ENCODE data around the gene ATG10. TPM values are rescaled to one million over a fixed set of nuclear protein-coding genes. Genes with fewer than 3 reads are reported as not detected.

The ATG10 gene
- total and polyA plus RNA-seq, 2 of the 8 experiments (the other 6 are each of a cell fraction or from before 2014, with no cell fraction given): 3.7 to 8.8 TPM

DNA sequence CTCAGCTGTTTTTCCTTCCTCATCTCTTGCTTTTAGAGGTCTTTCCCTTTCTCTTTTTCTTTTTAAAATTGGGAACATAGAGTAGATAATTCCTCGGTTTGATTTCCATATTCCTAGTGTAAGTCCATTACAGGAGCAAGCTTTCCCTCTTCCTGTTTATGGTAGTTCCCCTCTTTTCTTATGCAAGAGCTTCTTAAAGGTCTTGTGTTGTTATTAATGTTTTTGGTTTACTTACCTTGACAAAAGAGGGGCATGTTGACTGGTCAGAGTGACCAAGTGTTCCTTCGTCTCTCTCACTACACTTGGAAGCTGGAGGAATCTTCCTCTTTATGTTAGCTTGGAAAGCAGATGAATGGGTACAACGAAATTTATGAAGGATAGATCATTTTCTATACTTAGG is 8.3 kb downstream of the ATG10 start:
- no peak overlapping the region for H2AFZ ChIP-seq (ENCODE audit: low read length)
- H3K4me2 ChIP-seq (ENCODE audit: insufficient read depth in 1 of 2, low read depth in 2 of 2, low read length in 2 of 2): peak overlapping the region; percentile 44 to 55
- H4K8ac ChIP-seq (ENCODE audit: extremely low read depth, insufficient read depth, low read length): no peak overlapping the region
- peaks cover 0 to 13% of the 10 kb centered on the region in 2 experiments; a peak in 2 of 4 replicates for H3K9me3 ChIP-seq (ENCODE audit: insufficient read depth in 2 of 2, low read depth in 1 of 2, low read length in 1 of 2)
- no peak overlapping the region; the same call in 1 of the 2 replicates for H2AK5ac ChIP-seq (ENCODE audit: low read depth, low read length)
- no peak overlapping the region for H2BK15ac ChIP-seq (ENCODE audit: low read length)
- 6% methylated on average over 3 of the region's 3 CpGs; no CpG with 5 or more reads in 1 of the 2 experiments for WGBS, 2 experiments (ENCODE audit: extremely low coverage in 1 of 2, insufficient coverage in 1 of 2, insufficient read length in 1 of 2, insufficient replicate concordance in 2 of 2, low coverage in 1 of 2, low lambda C conversion rate in 2 of 2, missing lambda C conversion rate in 1 of 2)
- peak overlapping the region in 1 of 4 experiments; percentile 29; a peak in 1 of 8 replicates for H3K4me3 ChIP-seq (ENCODE audit: extremely low read depth in 1 of 4, insufficient read depth in 2 of 4, low read depth in 3 of 4, low read length in 4 of 4)
- H2BK5ac ChIP-seq (ENCODE audit: low read depth, low read length): peak overlapping the region; percentile 98
- H2BK20ac ChIP-seq (ENCODE audit: low read length): no peak overlapping the region
- peaks cover 5 to 10% (median 8%) of the 10 kb centered on the region in 4 experiments; a peak in 6 of 7 replicates for H3K4me1 ChIP-seq (replicated peaks in 1 of 4; ENCODE audit: control insufficient read depth in 3 of 4, insufficient read depth in 4 of 4, low read length in 3 of 4)
- H3K79me1 ChIP-seq (ENCODE audit: low read depth, low read length): no peaks in the 10 kb centered on the region
- no peak overlapping the region for H4K5ac ChIP-seq (ENCODE audit: insufficient read length, low read depth, low read length)
- no peak overlapping the region for H3K23ac ChIP-seq (ENCODE audit: insufficient read length)
- H3K27me3 ChIP-seq (replicated peaks in 1 of 4; ENCODE audit: control insufficient read depth in 3 of 4, extremely low read depth in 1 of 4, insufficient read depth in 3 of 4, low read length in 3 of 4): no peaks in the 10 kb centered on the region
- H2BK120ac ChIP-seq (replicated peaks; ENCODE audit: low read depth, low read length): no peak overlapping the region
- H3K23me2 ChIP-seq (ENCODE audit: low read depth, low read length): no peaks in the 10 kb centered on the region
- peaks cover 0 to 12% (median 0%) of the 10 kb centered on the region in 4 experiments; a peak in 2 of 8 replicates for H3K36me3 ChIP-seq (ENCODE audit: control insufficient read depth in 2 of 4, insufficient read depth in 4 of 4, low read length in 3 of 4)
- H4K20me1 ChIP-seq (replicated peaks in 1 of 2; ENCODE audit: control insufficient read depth in 1 of 2, insufficient read depth in 2 of 2, low read length in 2 of 2): no peaks in the 10 kb centered on the region
- ChIA-PET CTCF (ENCODE audit: partially characterized antibody) (interaction anchor here (0.6 to 1.4 kb wide), 5 partner anchors 14 to 473 kb away, joined by 3 to 4 read pairs (median 3); no protein-coding TSS in a partner anchor), POLR2A (ENCODE audit: partially characterized antibody) (interaction anchor here (0.5 to 1.7 kb wide), 9 partner anchors 8 to 1216 kb away, joined by 3 to 12 read pairs (median 4); partner anchors contain the start of gene ATG10)
- H2BK12ac ChIP-seq (ENCODE audit: low read depth, low read length): no peak overlapping the region; the same call in 1 of the 2 replicates
- H3K4ac ChIP-seq (replicated peaks; ENCODE audit: insufficient read length, low read depth, low read length): no peak overlapping the region
- H3K27ac ChIP-seq (ENCODE audit: low read depth, low read length): peak overlapping the region; percentile 19; the same call in 1 of the 2 replicates
- DNase-seq (ENCODE audit: low read depth in 1 of 2, low spot score in 2 of 2) (no peak), FAIRE-seq (peak; percentile 75)
- H3K14ac ChIP-seq (ENCODE audit: insufficient read length): no peak overlapping the region
- H3K18ac ChIP-seq (ENCODE audit: extremely low read depth, low read length): no peak overlapping the region
- H3K9ac ChIP-seq (replicated peaks in 1 of 4; ENCODE audit: extremely low read depth in 1 of 4, low read depth in 3 of 4, low read length in 3 of 4): no peak overlapping the region
- H3K79me2 ChIP-seq (ENCODE audit: control insufficient read depth in 1 of 2, insufficient read depth in 2 of 2, low read length in 2 of 2): no peaks in the 10 kb centered on the region
- no peak overlapping the region for H3K56ac ChIP-seq (replicated peaks; ENCODE audit: insufficient read length, low read depth, low read length)
- no peak overlapping the region for H4K91ac ChIP-seq (replicated peaks; ENCODE audit: insufficient read length, low read length)
- TF ChIP-seq EP300 (IDR thresholded peaks at IDR 0.05; ENCODE audit: borderline replicate concordance in 1 of 2, low read depth in 2 of 2, low read length in 2 of 2) (0 out of 3 replicates have a peak, but pooled peaks of 1 of the 2 experiments have one; percentile 56), TAF1 (IDR thresholded peaks at IDR 0.05; ENCODE audit: low read depth, low read length) (no peak), CREB1 (IDR thresholded peaks at IDR 0.05) (no peak), BCL11A (IDR thresholded peaks at IDR 0.05; ENCODE audit: low read depth in 2 of 2, low read length in 2 of 2) (no peak), BACH1 (IDR thresholded peaks at IDR 0.05; ENCODE audit: low read length) (no peak), SP1 (IDR thresholded peaks at IDR 0.05; ENCODE audit: low read depth, low read length) (0 out of 2 replicates have a peak, but pooled peaks have one; percentile 7), SP4 (IDR thresholded peaks at IDR 0.05; ENCODE audit: low read length) (no peak), POU5F1 (IDR thresholded peaks at IDR 0.05; ENCODE audit: low read depth, low read length) (peak; percentile 85), CBX8 (IDR thresholded peaks at IDR 0.05; ENCODE audit: borderline replicate concordance, low read depth, low read length) (no peak), SP2 (IDR thresholded peaks at IDR 0.05; ENCODE audit: low read length) (no peak), HDAC2 (IDR thresholded peaks at IDR 0.05; ENCODE audit: borderline replicate concordance in 1 of 2, low read depth in 2 of 2, low read length in 2 of 2) (0 out of 4 replicates have a peak, but pooled peaks of 1 of the 2 experiments have one; percentile 23), GTF2F1 (IDR thresholded peaks at IDR 0.05; ENCODE audit: borderline replicate concordance, low read depth, low read length) (no peak)
- TF ChIP-seq, protein P1, sequence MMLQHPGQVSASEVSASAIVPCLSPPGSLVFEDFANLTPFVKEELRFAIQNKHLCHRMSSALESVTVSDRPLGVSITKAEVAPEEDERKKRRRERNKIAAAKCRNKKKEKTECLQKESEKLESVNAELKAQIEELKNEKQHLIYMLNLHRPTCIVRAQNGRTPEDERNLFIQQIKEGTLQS (IDR thresholded peaks at IDR 0.05; ENCODE audit: insufficient read depth, low read depth, low read length): no peak

Data from H1 (cell line).